ENCODE results near the gene TMEM30B.
A peak's percentile ranks its signal among the peaks of the same experiment; 100 is the strongest.
"Not testable (repeated sequence)": the region's sequence is repeated elsewhere in the genome, so short reads cannot be mapped to it uniquely, and the experiment has no call there.

The TMEM30B gene

DNA sequence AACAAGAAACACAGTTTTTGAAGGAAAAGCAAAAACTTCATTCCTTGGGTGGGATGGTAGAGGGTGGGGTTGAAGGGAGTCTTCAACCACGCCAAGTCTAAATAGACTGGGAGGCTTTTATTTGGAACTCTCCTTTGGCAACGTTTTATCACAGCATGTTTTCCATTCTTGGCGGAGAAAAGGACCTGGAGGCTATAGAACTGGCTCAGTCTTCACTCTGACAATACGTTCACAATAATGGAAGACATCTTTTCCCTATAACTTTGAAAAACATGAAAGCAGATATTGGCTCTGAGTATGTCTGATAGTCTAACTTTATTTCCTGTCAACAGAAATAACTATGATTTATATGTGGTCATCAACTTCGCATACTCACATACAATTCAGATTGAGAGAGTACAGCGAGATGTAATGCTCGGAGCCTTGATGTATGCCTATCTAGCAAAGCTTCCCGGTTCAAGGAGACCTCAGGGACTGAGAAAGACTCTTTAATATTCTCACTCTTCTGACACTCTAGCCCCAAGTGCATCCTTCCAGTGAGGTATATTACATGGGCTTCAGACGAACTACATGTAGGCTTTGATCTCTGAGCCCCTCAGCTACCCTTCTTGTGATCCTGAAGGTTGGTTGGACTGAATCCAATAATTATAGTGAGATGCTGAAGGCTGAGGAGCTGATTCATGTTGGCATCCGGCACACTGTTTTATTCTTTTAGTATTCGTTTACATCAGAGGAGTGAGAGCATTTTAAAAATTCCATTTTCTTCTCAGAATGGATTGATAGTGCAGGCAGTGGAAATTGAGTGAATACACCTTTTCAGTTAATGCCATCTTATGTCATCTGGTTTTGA lies 14.0 kb downstream of the TMEM30B start:
- DNase-seq (ENCODE audit: low read depth in 2 of 2, low spot score in 1 of 2): no peak

DNA sequence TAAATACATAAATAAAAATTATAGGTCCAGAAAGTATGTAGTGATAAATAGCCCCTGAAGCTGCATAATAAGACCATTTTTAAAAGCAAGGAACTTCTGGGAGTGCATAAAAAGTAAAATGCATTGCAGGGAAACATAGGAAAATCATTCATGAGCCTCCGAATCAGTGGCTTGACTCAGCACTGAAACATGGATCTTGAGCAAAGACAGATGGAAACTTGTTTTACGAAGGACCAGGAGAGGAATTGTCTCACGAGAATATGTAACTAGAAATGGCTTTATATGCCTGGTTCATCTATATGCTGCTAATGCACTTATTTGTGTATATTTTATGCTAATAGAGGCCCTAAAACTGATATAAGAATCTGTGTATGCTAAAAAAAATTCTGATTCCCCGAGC lies 14.7 kb downstream of the TMEM30B start:
- DNase-seq (ENCODE audit: low read depth in 2 of 2, low spot score in 1 of 2): no peak

DNA sequence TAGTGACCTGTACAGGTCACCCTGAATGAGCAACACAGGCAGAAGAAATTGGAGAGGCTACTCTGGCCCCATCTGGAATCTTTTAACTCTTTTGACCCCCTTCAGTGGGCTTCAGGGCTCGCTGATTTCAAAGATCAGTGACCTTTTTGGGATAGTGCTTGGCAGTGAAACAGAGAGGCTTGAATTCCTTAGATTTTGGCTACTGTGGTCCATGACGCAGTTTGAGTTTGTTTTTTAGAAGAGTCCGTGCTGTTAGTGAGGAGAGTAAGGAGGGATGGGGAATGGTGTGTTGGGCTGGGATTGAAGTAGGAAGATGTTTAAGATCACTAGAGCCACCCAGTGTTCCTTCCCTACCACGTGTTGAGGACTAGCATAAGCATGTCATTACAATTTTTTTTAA lies 16.5 kb downstream of the TMEM30B start:
- no peak for DNase-seq (ENCODE audit: low read depth in 2 of 2, low spot score in 1 of 2)

DNA sequence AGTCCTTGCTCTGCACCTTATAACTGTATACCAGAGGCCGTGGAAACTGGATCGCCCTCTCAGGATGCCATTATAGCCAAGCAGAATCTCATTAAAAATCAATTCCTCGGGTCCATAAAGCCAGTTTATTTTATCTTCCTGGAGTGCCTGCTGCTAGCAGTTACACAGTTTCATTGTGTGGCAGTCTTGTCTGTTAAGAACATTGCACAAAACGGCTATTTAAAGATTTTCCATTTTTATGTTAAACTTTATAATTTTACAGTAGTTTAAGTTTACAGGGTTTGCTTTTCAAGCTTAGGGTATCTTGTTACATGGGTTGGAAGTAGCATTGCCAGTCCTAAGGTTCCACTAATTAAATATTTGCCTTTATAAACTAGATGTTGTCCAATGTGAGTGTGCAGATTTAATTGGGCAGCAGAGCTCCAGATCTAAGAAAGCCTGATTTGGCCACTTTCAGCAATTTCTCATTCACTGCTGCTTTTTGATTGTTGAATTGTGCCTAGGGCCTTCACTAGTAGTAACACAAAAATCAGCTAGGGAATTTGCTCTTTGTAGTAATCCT lies 17.0 kb downstream of the TMEM30B start:
- no peak for DNase-seq (ENCODE audit: low read depth in 2 of 2, low spot score in 1 of 2)

GRCh38 chr14:61262082-61262481 lies 19.1 kb downstream of the TMEM30B start:
- DNase-seq (ENCODE audit: low read depth in 2 of 2, low spot score in 1 of 2): no peak

DNA sequence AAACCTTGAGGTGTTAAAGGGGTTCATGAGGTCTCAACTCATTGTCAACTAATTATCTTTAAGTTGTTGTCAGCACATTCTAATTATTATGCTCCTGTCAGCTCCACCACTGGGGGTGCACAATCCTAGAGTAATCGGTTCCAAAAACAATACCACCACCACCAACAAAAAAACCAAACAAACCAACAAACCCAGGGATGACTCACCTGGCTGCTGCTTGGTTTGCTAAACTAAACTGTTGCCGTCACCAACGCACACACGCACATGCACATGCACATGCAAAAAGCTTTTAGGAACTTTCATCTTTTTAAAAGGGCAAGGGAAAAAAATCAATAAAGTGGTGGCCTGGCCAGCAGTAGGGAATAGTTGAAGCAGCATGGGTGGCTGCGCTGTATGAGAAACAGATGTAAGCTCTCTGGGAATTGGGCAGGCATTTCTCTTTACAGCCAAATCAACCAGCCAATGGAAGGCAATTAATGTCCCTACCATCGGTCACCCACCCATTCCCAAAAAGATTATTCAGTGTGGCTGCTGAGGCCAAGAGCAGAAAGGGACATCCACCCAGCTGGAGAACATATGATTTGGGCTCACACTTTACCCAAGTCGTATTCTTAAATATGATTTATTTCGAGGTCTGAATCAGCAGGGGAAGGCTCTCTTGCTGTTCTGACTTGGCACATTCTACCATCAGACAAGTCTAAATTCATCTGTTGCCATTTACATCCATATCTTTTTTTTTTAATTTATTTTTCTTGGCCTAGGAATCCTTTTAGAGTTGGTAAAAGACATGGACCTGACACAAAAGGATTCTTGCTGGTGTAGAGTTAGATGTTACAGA lies 20.0 kb downstream of the TMEM30B start:
- no peak for DNase-seq (ENCODE audit: low read depth in 2 of 2, low spot score in 1 of 2)

DNA sequence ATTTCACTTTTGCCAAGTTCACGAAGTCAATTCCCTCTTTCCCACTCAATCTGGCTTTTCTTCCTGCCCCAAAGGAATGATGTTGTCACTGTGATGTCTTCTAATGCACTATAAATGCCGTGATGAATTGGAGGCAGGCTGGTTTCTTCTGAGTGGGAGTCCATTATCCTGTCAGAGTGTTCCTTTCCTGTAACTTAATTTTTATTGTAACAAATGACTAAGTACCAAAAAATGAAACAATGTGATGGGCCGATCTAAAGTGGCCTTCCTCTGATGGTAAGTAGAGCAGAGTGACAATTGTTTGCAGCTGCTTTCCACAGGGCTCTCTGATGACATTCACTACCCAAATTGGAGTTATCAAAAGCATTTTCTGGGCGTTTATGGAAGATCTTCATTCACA lies 22.2 kb downstream of the TMEM30B start:
- DNase-seq (ENCODE audit: low read depth in 2 of 2, low spot score in 1 of 2): no peak

- DNase-seq (ENCODE audit: low read depth in 2 of 2, low spot score in 1 of 2): no peak
These were observed 23.6 kb downstream of the TMEM30B start for GRCh38 chr14:61257469-61258057.

DNA sequence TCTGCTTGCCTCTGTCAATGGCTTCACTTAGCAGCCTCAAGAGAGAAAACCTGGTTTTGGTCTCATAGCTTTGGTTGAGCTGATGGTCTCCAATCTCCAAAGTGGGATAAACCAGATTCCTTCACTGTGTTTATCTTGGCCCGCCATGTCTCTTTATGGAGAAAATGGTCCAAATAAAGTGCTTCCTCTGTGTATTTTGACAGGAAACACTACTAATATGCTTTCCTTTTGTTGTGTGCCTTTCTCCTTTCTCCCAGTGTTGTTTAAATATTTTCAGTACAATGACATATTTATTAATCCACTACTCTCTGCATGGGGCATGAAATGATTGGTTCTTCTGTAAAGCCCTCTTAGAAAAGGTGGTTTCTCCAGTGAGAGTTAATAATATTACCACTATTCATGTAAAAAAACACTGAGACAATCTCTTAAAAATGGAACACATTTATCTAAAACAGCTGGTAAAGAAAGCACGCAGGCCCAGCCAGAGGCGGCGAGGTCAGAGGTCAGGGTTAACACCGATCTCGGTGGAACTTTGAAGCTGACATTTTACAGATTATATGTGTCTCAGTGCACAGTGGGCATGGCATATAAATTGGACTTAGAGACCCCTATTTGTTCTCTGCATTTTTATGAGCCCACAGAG lies 24.2 kb downstream of the TMEM30B start:
- no peak for DNase-seq (ENCODE audit: low read depth in 2 of 2, low spot score in 1 of 2)

DNA sequence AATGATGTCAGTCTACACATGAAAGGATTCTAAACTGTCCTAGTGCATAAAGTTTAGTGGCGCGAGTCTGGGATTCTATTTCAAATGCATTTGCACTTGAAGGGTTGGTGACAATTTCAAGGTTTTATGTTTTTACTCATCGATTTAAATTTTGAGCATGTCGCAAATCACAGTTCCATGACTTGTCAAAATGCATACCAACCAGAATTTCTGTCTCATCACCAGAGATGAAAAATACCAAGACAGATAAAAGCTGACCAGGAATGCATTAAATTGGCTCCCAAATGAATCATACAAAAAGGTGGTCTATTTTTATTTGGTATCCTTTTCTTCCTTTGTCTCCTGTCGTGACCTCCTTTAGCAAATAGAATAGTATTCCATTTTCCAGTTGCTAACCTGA lies 25.2 kb downstream of the TMEM30B start:
- DNase-seq (ENCODE audit: low read depth in 2 of 2, low spot score in 1 of 2): no peak

- no peak for DNase-seq (ENCODE audit: low read depth in 2 of 2, low spot score in 1 of 2)
These were observed 26.2 kb downstream of the TMEM30B start for GRCh38 chr14:61254808-61255526.

- no peak for DNase-seq (ENCODE audit: low read depth in 2 of 2, low spot score in 1 of 2)
These were observed 27.9 kb downstream of the TMEM30B start for GRCh38 chr14:61253064-61253738.

GRCh38 chr14:61252369-61253063 lies 28.6 kb downstream of the TMEM30B start:
- peak in 1 of 2 donors; percentile 18 for DNase-seq (ENCODE audit: low read depth in 2 of 2, low spot score in 1 of 2)

GRCh38 chr14:61250063-61250462 lies 31.1 kb downstream of the TMEM30B start:
- DNase-seq (ENCODE audit: low read depth in 2 of 2, low spot score in 1 of 2): no peak

GRCh38 chr14:61247935-61248334 lies 33.2 kb downstream of the TMEM30B start:
- no peak for DNase-seq (ENCODE audit: low read depth in 2 of 2, low spot score in 1 of 2)

DNA sequence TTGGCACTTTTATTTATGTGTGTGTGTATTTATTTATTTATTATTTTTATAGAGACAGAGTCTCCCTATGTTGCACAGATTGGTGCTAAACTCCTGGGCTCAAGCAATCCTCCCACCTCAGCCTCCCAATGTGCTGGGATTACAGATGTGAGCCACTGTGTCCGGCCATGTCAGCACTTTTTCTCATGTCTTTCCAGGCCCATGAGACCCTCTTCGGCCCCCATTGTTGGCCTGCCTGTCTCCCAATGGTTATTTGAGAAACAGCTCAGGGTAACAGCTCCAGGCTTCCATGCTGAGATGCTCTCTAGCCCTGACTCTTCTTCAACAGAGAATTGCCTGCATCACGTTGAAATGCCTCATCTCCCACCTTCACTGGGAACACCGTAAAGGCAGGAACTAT lies 34.4 kb downstream of the TMEM30B start:
- no peak for DNase-seq (ENCODE audit: low read depth in 2 of 2, low spot score in 1 of 2)

DNA sequence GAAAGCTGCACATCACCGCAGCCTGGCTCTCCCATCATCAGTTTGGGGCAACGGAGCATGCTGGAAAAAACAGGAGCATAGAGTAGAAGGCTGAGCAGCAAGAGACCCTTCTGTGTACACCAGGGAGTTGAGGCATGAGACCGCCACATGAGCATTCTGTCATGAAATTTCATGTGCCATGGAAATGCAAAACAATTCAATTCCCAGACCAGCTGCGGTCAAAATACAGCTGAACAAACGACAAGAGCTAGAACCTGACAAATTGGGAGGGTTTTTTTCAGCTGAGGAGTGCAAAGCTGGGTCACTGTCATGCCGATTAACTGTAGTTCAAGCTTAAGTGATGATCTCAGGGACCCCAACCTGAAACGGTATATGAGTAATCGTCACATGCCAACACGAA lies 37.1 kb downstream of the TMEM30B start:
- DNase-seq (ENCODE audit: low read depth in 2 of 2, low spot score in 1 of 2): no peak

DNA sequence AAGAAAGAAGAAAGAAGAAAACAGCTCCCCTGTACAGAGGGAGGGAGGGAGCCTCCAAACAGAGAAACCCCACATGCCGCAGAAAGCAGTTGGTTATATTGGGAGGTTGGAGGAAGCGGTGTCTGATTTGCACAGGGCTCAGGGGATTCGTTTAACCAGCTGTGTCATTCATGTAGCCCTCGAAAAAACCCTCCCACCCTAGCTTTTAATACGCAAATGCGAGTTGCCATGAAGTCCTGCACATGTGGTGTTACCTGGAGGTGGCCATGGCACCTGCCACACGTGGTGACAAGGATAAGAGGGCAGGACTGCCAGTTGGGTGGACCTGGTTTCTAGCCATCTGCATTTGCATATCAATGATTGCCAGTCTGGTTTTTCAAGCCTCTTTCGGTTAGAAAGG lies 40.9 kb downstream of the TMEM30B start:
- no peak for DNase-seq (ENCODE audit: low read depth in 2 of 2, low spot score in 1 of 2)

GRCh38 chr14:61239285-61239684 lies 41.9 kb downstream of the TMEM30B start:
- not testable (repeated sequence) for DNase-seq (ENCODE audit: low read depth in 2 of 2, low spot score in 1 of 2)
